Measurements from ENCODE around the gene SP140L. TPM values are rescaled to one million over a fixed set of nuclear protein-coding genes. Genes with fewer than 3 reads are reported as not detected.
"Not testable (repeated sequence)": the region's sequence is repeated elsewhere in the genome, so short reads cannot be mapped to it uniquely, and the experiment has no call there.

Gene SP140L
- total RNA-seq, 3 donors from 2014 or later = 8.5 to 56.1 (median 17.4) TPM

DNA sequence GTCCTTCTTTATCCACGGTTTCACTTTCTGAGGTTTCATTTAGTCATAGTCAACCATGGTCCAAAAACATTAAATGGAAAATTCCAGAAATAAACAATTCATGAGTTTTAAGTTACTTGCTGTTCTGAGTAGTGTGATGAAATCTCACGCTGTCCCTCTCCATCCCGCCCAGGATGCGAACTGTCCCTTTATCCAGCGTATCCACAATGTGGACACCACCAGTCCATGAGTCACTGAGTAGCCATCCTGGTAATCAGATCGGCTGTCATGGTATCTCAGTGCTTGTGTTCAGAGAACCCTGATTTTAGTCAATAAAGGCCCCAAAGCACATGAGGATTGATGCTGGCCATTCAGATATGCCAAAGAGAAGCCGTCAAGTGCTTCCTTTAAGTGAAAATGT, 3.7 kb downstream of the SP140L start:
- no peaks in the 10 kb centered on the region for H3K9me3 ChIP-seq
- no peaks in the 10 kb centered on the region for H3K36me3 ChIP-seq
- TF ChIP-seq, protein P1, sequence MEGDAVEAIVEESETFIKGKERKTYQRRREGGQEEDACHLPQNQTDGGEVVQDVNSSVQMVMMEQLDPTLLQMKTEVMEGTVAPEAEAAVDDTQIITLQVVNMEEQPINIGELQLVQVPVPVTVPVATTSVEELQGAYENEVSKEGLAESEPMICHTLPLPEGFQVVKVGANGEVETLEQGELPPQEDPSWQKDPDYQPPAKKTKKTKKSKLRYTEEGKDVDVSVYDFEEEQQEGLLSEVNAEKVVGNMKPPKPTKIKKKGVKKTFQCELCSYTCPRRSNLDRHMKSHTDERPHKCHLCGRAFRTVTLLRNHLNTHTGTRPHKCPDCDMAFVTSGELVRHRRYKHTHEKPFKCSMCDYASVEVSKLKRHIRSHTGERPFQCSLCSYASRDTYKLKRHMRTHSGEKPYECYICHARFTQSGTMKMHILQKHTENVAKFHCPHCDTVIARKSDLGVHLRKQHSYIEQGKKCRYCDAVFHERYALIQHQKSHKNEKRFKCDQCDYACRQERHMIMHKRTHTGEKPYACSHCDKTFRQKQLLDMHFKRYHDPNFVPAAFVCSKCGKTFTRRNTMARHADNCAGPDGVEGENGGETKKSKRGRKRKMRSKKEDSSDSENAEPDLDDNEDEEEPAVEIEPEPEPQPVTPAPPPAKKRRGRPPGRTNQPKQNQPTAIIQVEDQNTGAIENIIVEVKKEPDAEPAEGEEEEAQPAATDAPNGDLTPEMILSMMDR (IDR thresholded peaks at IDR 0.05) = no peak
- TF ChIP-seq POLR2AphosphoS5 (IDR thresholded peaks at IDR 0.05) (no peak), POLR2A (IDR thresholded peaks at IDR 0.05) (no peak)

DNA sequence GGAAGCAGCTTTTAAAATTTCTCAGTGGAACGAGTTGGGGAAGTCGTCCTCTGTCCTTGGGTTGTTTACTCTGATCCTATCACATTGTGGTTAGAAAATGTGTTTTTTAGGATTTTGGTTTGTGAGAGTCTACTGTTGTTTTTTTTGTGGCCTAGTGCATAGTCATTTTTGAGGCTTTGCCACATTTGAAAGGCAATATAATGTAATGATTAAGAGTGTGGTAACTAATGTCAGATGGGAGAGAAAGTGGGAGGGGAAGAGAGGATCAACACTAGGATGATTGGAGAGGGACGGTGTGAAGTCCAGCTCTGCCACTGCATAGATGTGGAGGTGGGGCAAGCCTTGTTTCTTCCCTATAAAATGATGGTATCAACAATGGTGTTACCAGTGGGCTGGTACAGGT, 8.5 kb downstream of the SP140L start:
- TF ChIP-seq, protein P1 (IDR thresholded peaks at IDR 0.05) = no peak
- TF ChIP-seq POLR2A (IDR thresholded peaks at IDR 0.05) = no peak
- intact Hi-C loops (cut with DNase I; ENCODE audit: low total_unique reads) = no loop called here
- H3K36me3 ChIP-seq = no peaks in the 10 kb centered on the region
- no peak for DNase-seq (ENCODE audit: low spot score in 2 of 2)
- peak overlapping the region; percentile 14 to 52 for H3K27ac ChIP-seq
- H3K9me3 ChIP-seq = no peaks in the 10 kb centered on the region
- H3K27me3 ChIP-seq = no peaks in the 10 kb centered on the region
- H3K4me1 ChIP-seq = no peaks in the 10 kb centered on the region
- H3K4me3 ChIP-seq = peak overlapping the region in 1 of 3 donors; percentile 33

More for the DNA sequence above, 3.7 kb downstream of the SP140L start:
- Histone ChIP-seq H3K27me3 (no peaks in the 10 kb centered on the region), H3K4me3 (no peak overlapping the region), H3K27ac (no peak overlapping the region), H3K4me1 (no peaks in the 10 kb centered on the region)
- intact Hi-C loops (cut with DNase I; ENCODE audit: low total_unique reads) = no loop called here
- no peak for DNase-seq (ENCODE audit: low spot score in 2 of 2)

DNA sequence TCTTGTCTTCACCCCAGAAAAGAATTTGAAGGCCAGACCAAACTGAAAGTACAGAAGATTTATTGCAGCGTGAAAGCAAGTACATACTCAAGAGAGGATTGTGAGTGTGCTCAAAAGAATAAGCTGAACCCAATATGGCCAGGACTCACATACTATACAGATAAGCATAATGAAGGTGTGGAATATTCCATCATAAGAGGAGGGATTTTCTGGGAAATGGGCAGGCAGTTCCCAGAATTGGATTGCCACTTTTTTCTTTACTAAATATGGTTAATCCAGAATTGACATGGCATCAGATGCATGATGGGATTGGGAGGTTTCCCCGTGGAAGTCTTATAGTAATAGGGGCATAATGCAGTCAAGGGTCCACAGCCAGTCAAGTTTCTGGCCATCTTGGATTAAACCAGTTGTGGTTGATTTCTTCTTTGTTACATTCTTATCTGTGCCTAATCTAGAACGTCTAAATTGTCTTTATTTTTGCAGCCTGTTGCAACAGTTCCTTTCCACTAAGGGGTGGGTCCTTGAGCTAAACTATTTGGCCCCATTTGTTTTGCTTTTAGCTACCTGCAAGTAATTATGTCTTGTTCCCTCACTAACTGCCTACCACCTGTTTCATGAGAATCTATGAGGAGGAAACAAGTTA, 9.0 kb downstream of the SP140L start:
- DNase-seq (ENCODE audit: low spot score in 2 of 2) = no peak
- TF ChIP-seq, protein P1 (IDR thresholded peaks at IDR 0.05) = no peak
- no peak for TF ChIP-seq POLR2A (IDR thresholded peaks at IDR 0.05)
- TF ChIP-seq POLR2AphosphoS5 (IDR thresholded peaks at IDR 0.05) = no peak
- Histone ChIP-seq H3K27ac (peak overlapping the region; percentile 14 to 52), H3K27me3 (no peaks in the 10 kb centered on the region), H3K4me1 (no peaks in the 10 kb centered on the region), H3K9me3 (no peaks in the 10 kb centered on the region), H3K4me3 (no peak overlapping the region), H3K36me3 (no peaks in the 10 kb centered on the region)
- intact Hi-C loops (cut with DNase I; ENCODE audit: low total_unique reads) = no loop called here

DNA sequence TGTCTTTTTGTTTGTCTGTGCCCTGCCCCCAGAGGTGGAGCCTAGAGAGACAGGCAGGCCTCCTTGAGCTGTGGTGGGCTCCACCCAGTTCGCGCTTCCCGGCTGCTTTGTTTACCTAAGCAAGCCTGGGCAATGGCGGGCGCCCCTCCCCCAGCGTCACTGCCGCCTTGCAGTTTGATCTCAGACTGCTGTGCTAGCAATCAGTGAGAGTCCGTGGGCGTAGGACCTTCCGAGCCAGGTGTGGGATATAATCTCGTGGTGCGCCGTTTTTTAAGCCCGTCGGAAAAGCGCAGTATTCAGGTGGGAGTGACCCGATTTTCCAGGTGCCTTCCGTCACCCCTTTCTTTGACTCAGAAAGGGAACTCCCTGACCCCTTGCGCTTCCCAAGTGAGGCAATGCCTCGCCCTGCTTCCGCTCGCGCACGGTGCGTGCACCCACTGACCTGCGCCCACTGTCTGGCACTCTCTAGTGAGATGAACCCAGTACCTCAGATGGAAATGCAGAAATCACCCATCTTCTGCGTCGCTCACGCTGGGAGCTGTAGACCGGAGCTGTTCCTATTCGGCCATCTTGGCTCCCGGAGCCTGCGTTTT, 15.0 kb downstream of the SP140L start:
- H3K27me3 ChIP-seq; intact Hi-C loops (cut with DNase I; ENCODE audit: low total_unique reads); H3K4me3 ChIP-seq; DNase-seq (ENCODE audit: low spot score in 2 of 2); H3K27ac ChIP-seq; H3K36me3 ChIP-seq; H3K9me3 ChIP-seq; H3K4me1 ChIP-seq: not testable (repeated sequence)

DNA sequence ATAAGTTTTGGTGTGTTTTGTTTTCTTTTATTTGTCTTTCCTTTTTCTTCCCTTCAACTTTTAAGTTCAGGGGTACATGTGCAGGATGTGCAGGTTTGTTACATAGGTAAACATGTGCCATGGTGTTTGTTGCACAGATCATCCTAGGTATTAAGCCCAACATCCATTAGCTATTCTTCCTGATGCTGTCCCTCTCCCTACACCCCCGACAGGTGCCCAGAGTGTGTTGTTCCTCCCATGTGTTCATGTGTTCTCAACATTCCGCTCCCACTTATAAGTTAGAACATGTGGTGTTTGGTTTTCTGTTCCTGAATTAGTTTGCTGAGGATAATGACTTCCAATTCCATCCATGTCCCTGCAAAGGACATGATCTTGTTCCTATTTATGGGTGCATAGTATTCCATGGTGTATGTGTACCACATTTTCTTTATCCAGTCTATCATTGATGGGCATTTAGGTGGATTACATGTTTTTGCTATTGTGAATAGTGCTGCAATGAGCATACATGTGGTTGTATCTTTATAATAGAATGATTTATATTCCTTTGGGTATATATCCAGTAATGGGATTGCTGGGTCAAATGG, 16.1 kb downstream of the SP140L start:
- intact Hi-C loops (cut with DNase I; ENCODE audit: low total_unique reads); DNase-seq (ENCODE audit: low spot score in 2 of 2): not testable (repeated sequence)

DNA sequence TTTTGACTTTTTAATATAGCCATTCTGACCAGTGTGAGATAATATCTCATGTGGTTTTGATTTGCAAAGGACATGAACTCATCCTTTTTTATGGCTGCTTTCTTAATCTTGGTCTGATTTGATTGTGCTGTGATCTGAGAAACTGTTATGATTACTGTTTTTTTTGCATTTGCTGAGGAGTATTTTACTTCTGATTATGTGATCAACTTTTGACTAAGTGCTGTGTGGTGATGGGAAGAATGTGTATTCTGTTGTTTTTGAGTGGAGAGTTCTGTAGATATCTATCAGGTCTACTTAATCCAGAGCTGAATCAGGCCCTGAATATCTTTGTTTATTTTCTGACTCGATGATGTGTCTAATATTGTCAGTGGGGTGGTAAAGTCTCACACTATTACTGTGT, 16.8 kb downstream of the SP140L start:
- no peak for TF ChIP-seq POLR2A (IDR thresholded peaks at IDR 0.05)
- TF ChIP-seq POLR2AphosphoS5 (IDR thresholded peaks at IDR 0.05) = no peak
- TF ChIP-seq, protein P1 (IDR thresholded peaks at IDR 0.05) = no peak
- intact Hi-C loops (cut with DNase I; ENCODE audit: low total_unique reads) = no loop called here
- Histone ChIP-seq H3K9me3 (peaks cover 0 to 6% of the 10 kb centered on the region in 2 donors), H3K4me3 (no peak overlapping the region), H3K36me3 (no peaks in the 10 kb centered on the region), H3K4me1 (no peaks in the 10 kb centered on the region), H3K27me3 (no peaks in the 10 kb centered on the region), H3K27ac (no peak overlapping the region)
- DNase-seq (ENCODE audit: low spot score in 2 of 2) = no peak

More for the DNA sequence above, 16.1 kb downstream of the SP140L start:
- not testable (repeated sequence) for H3K27me3 ChIP-seq, H3K9me3 ChIP-seq, H3K4me3 ChIP-seq, H3K4me1 ChIP-seq, H3K36me3 ChIP-seq, H3K27ac ChIP-seq
